GM03348 (cell line): ENCODE results near the gene AGAP1.

Experiments
- DNase-seq: peaks from one replicate; pipeline ENCODE4 v3.0.0; 2012; ENCODE audit warnings: low spot score

The AGAP1 gene

DNA sequence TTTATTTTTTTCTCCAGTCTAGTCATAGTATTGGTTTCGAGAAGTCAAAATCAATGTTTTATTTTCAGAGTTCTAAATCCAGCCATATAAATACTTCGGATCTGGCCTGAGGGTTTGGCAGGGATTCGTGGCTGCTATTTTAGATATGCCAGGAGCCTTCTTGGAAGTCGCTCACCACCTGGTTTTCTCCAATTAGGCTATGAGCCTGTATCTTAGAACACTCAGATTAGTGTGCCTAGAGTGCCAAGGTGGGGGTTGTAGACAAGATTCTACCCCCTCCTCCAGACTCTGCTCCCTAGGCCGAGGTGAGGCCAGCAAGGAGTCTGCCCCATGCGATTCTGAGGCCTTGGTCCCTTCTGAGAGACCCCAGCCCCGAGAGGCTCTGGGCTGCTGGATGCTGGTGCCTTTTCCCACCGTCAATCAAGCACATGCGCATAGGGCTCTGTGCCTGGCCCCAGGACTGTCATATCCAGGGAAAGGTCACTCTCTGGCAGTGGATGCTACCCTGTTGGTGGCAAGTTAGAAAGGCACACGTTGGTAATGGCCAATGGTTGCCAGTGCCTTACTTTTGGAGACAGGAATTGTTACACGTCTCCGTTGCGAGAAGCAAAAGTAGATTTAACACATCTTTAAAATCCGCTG is 197.1 kb downstream of the AGAP1 start:
- DNase-seq, result no peak

DNA sequence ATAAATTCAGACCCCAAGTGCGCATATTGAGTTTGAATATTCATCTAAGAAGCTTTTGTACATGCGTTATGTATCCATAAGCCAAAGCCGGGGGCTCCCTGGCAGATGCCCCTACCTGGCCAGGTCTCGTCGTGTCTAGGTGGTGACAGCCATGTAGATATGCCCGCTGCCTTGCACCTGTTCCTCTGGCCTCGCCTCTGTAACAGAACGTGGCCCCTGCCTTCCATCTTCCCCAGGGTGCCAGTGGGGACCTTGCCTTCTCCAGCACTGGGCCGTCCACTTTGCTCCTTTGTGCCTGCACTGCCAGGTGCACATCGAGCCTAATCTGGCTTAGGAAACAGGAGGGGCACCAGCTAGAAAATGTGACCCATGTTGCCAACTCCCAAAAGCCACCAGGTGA is 198.2 kb downstream of the AGAP1 start:
- DNase-seq, result no peak

DNA sequence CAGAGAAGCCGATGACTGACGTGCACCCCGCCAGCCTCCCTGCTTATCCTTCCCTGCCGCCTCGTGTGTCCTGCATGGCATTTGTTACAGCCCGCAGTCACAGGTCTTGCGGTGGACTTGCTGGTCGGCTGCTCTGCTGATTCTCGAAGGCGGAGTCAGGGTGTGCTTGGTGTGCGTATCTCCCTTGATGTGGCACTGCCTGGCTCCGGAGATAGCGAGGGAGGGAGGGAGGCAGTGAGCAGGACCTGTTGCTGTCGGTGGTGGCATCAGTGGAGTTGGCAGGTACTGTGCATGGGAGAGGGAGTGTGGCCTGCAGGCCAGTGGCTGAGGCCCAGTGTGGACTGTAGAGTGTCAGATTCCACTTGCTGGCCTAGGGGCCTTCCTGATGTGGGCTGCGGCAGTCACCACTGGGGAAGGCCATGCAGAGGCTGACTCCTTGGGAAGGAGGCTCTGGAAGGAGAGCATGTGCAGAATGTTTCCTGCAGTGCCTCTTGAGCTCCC is 198.9 kb downstream of the AGAP1 start:
- DNase-seq, result no peak

DNA sequence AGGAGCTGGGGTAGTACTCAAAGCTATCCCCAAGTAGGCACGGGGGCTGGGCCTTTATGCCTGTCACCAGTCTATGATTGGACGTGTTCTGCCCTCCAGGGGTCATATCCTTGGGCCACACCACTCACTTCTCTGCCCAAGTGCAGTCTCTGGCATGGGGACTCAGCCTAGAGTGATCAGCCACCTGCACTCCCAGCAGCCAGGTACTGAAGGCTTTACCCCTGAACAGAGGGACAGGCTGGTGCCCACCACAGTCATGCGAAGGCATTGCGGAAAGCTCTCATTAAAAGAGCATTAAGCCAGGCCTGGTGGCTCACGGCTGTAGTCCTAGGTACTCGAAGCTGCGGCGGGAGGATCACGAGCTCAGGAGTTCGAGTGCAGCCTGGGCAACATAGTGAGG is 199.4 kb downstream of the AGAP1 start:
- DNase-seq, result no peak

DNA sequence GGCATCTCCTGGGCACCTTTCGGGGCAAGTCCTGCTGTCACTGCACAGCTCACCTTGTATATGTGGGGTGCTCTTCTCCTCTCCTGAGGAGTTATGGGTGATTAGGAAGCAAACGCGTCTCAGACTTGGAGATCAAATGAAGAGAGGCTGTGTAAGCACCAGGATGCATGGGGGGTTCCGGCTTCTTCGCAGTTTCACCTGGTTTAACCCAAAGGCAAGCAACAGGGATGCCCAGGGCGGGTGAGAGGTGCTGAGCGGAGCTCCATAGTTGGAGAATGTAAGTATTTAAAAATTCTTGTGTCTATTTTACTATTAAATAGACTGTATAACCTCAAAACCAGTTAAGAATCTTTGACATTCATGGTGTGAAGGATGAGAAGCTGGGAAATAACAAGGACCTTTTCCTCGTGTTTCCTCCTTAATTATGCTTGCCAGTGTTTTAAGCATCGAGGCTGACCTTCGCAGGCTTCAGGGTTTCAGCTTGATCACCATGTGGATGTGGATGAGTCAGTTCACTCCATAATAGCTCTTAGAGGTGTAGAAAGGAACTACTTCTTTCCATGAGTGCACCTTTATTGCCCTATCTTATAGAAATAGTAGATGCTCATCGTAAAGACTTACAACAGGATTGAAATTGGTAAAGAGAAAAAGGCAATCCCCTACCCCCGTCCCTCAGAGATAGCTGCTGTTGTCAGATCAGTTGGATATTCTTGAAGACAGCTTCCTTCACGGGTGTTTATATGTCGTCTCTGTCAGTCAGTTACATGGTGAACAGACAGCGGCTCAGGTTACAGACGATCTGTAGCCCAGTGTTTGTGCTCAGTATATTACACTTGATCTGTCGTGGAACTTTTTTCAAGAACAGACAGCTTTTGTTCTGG is 201.1 kb downstream of the AGAP1 start:
- no peak for DNase-seq

DNA sequence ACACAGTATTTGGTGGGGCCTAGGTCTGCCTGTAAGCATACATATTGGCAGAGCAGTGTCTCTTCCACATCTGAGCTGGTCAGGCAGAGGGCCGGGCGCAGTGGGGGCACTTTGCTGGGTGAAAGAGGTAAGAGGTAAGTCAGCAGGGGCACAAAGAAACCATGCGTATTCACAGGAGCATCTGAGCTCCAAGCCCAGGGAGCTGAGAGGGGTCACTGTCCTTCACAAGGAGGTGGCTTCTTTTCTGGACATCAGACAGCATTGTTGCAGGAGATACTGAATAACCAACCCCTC is 201.7 kb downstream of the AGAP1 start:
- DNase-seq, result no peak

DNA sequence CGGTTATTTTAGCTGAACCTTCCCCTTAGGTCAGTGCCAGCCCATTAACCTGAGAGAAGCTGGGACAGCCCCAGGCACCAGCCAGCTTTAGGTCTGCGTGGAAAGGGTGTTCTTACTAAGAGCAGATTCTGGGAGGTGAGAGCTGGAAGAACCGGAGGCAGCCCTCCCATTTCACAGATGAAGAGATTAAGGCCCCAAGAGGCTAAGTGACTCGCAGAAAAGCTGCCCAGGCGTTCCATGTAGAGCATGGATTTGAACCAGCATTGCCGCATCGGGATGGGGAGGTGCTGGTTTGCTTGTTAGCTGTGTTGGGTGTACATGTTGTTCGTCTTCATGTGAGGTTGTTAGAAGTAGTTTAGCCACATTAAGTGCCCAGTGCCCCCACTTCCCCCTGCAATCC is 203.2 kb downstream of the AGAP1 start:
- DNase-seq, result no peak

DNA sequence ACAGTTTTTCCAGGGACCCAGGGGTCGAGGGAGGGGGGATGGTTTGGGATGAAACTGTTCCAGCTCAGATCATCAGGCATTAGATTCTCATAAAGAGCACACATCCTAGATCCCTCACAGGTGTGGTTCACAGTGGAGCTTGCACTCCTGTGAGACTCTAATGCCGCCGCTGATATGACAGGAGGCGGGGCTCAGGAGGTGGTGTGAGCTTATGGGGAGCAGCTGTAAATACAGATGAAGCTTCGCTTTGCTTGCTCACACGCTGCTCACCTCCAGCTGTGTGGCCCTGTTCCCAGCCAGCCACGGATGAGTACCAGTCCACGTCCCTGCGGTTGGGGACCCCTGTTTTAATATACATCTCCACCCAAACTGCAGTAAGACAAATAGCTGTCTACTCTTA is 204.2 kb downstream of the AGAP1 start:
- DNase-seq, result no peak

DNA sequence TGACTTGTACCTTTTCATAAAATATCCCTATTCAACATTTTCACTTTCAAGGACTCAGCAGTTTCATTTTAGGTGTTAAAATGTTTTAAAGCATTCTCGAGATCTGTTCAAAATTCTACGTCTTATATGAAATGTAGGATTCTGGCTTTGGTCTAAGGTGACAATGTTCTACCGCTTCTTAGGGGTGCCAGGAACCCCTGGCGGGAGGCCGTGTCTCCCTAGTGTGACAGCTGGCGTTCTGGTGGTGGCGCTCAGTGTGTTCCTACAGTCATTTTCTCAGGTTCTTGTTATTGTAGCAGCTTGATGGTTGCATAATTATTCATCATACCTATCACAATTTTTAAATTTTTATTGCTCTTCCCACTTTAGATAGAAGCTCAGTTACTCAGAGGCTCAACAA is 204.6 kb downstream of the AGAP1 start:
- DNase-seq, result no peak

DNA sequence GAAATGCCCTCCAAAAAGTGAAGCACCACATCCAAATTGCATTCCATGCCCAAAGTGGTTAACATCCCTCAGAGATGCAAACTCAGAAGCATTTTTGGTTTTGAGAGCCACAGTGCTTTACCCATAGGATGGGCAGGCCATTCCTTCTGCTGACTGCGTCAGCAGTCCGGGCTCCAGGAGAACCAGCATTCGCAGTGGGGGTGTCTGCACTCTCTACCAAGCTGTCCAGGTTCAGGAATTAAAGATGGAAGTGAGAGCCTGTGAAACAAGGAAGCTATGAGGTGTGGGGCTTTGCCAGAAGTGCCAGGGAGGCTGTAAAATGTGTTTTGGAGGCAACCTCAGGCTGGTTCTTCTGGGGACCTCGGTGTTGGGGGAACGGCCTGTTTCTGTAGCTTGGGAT is 205.7 kb downstream of the AGAP1 start:
- DNase-seq, result no peak

DNA sequence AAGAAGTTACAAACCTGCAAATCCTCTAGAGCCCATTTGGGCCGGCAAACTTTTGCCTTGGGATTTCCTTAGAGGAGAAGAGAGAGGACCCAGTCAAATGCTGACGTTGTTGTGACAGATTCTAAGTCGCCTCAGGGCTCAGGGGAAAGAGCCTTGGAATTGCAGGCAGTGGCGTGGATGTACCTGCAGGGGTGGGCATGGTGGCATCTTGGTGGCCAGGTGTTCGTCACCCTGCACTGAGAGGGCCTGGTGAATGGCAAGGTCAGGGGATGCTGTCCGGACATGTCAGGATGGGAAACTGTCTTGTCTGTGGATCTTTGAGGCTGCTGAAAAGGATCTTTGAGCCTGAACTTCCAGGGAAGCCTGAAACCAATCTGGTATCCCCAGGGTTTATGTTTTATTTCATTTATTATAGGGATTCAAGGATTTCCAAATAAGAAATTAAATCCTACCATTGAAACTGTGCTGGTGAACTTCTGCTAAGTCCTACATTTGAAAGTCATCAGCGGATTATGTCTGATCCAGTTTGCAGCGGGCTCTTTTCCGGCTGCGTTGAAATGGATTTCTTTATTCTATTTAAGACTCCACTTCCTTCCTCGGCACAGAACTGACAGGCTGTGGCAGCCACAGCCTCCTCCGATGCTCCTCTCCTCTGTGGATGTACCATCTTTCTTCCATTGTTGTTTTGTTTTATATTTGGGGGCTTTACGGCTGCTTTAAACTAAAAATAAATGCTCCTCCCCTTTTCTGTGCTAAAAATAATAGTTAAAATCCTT is 207.6 kb downstream of the AGAP1 start:
- DNase-seq, result no peak

DNA sequence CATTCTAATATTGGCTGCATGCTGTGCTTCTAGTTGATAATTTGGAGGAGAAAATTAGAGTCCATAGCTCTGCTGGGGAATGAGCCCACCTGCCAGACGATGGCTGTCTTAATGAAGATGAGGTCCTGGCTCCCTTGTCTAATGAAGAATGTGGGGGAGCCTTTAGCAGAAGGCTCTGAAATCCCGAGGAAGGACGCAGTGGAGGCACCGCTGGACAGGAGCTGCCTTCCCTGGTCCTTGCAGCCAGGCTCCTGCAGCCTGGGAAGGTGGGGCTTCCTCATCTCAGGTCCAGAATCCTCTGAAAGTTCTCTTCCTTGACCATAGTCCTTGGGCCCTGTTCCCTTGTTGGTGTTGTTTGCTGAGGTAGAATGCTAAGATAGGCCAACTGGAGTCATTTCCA is 208.3 kb downstream of the AGAP1 start:
- DNase-seq, result no peak

DNA sequence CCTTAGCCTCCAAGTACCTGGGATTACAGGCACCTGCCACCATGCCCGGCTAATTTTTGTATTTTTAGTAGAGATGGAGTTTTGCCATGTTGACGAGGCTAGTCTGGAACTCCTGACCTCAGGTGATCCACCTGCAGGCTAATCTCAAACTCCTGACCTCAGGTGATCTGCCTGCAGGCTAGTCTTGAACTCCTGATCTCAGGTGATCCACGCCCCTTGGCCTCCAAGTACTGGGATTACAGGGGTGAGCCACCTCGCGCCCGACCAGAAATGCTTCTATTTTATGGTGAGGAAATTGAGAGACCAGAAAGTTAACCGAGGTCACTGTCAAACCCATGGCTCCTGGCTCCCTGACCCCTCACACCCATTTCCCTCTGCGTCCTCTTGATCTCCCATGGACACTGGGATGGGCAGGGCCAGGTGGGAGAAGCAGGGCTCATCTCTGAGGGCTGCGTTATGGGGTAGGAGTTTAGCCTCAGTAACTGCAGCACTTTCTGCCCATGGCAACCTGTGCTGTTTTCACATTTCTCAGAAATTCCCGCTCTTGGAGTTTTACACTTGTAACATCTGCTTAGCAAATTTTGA is 210.0 kb downstream of the AGAP1 start:
- DNase-seq, result no peak

DNA sequence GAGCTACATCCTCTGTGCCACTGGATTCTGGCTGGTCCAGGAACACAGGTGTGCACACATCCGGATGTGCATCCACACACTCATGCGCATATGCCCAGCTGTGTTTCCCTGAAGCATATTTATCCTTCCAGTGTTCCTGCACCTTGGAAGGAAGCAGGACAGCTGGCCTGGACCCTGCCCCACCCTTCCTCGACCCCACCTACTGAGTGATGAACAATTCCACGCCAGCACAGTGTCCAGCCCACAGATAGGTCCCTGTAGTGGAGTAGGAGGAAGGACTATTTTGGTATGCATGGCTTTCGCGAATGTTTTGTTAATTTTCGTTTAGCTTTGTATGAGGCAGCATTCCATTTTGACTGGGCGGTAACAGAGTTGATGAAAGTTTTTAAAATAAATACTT is 211.5 kb downstream of the AGAP1 start:
- no peak for DNase-seq

DNA sequence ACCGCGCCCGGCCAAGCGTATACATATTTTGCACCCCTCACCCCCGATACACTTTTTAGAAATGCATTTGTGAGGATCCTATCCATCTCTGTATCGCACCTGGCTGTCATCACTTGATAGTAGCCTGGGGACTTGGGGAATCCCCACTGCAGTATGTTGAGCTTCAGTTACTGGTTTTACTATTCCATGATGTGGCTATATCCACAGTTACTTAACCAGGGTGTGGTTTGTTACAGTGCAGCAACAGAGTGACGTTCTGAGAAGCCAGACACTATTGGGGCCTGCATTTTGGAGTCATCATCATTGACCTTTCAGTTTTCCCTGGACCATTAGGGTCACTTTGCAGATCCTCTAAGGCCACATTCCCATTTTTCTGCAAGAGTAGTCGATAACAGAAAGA is 212.7 kb downstream of the AGAP1 start:
- no peak for DNase-seq

DNA sequence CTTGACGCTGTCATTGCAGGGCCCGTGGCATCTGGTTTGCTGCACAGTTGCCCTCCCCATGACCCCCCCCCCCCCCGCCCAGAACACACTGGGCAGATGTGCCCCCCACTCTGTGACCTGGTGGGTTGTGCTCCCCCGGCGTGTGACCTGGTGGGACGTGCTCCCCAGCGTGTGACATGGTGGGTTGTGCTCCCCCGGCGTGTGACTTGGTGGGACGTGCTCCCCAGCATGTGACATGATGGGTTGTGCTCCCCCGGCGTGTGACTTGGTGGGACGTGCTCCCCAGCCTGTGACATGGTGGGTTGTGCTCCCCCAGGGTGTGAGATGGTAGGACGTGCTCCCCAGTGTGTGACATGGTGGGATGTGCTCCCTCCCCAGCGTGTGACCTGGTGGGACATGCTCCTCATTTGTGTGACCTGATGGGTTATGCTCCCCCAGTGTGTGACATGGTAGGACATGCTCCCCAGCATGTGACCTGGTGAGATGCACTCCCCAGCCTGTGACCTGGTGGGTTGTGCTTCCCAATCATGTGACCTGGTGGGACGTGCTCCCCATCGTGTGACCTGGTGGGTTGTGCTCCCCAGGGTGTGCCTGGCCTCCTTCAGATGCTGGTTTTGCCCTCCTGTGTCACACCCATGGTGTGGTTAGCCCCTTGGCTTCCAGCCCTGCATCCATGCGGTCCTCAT is 213.7 kb downstream of the AGAP1 start:
- no peak for DNase-seq

DNA sequence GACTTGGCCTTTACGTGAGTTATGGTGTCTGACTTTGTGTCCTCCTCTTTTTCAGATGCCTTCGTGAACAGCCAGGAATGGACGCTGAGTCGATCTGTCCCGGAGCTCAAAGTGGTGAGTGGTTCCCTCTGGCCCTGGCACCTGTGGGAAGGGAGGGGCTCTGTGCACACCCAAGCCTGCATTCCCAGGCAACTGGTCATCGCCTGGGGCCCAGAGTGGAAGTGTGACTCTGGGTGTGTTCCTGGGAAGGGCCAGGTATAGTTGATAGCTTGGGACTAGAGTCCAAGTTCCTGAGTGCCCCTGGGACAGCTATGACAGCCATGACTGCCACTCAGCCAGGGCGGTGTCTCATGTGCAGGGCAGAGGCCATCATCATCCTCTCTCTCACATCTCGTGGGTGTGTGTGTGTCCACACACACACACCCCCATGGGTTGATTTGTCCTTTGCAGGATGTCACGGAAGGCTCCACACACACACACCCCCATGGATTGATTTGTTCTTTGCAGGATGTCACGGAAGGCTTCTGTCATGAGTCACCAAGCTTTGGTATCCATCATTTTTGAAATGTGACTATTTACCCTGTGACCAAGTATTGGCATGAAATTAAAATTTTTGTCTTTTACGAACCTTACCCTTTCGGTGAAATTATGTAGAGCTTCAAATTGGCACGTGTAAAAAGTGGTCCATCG is 215.4 kb downstream of the AGAP1 start:
- peak; percentile 27 for DNase-seq

DNA sequence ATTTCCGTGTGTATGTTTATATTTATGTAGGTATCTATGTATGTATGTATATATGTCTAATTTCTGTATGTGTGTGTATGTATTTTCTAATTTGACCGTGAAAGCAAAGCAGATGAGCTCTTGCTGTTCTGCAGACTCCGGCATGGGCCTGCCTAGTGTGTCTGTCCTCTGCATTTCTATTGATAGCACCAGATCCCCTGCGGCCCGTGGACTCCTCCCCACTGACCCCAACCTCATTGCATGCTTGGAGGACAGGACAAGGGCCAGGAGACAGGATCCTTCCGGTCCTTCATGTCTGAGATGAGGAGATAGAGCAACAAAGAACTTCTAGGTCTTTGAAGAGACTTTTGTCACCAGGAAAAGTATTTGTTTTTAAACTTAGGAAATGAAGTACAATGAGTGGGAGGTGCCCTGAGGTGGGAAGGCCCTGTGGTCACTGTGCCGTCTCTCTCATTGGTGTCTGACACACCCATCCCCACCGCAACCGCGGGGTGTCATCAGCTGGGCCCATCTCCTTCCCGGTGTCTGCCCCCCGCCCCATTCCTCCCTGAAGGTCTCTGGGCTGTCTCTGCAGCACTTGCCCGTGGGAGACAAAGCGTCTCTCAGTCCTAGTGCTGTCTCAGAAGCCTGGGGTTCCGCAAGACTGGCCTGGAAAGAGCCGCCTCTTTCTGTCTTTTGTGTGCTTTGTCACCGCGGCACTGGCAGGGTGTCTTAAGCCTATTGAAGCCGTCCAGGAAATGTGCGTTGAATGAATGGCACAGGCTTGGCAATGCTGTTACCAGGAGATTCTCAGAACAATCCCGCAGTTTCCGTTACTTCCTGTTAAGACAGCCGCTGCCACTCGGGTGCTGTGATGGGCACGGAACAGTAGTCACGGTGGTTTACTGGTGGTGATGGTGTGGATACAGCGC is 216.4 kb downstream of the AGAP1 start:
- DNase-seq, result no peak

DNA sequence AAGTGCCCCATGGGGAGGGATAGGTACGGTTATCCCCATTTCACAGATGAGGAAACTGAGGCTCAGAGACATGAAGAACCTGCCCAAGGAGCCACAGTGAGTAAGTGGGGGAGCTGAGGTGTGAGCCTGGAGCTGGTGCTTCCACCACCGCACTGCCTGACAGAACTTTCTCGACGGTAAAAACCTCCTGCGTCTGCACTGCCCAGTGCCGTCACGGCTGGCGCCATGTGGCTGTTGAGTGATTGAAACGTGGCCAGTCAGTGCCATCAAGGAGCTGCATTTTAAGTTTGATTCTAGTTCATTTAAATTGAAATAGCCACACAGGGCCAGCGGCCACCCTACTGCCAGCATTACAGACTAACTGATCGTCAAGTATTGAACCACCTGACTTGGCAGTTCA is 217.1 kb downstream of the AGAP1 start:
- DNase-seq, result no peak

DNA sequence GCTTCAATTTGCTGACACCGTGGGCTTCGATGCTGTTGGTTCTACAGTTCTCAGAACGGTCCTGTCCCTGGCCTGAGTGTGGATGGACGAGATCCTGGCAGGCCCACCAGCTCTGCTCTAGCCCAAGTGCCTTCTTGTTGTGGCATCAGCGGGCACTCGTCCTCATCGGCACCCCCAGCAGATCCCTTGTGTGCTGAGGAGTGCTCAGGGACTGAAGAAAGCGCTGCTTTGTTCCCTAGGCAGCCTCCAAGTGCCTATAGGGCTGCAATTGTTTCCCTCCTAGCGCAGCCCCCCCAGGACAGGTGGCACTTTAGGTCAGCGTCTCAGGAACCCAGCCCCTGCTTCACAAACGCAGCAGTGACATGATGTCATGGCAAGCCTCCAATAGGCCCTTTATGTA is 217.7 kb downstream of the AGAP1 start:
- no peak for DNase-seq
